Measurements from ENCODE around the gene KEL.

- no peak for TF ChIP-seq CTCF (IDR thresholded peaks at IDR 0.05)
- TF ChIP-seq POLR2A (IDR thresholded peaks at IDR 0.05) = no peak
Measured at GRCh38 chr7:142961973-142962926, at the start of gene KEL.
